Activated CD4-positive, alpha-beta T cell treated with anti-CD3 and anti-CD28 coated beads for 36 hours (primary cell): ENCODE results near the gene MAST4. TPM values are rescaled to one million over a fixed set of nuclear protein-coding genes. Genes with fewer than 3 reads are reported as not detected.
A peak's percentile ranks its signal among the peaks of the same experiment; 100 is the strongest.

Source experiments
- ATAC-seq: fragments of 200-7000 bp; cut with Tn5 transposase; one replicate; pipeline ENCODE4 v1.10.0; 2021; ENCODE audit warnings: mild to moderate bottlenecking, moderate library complexity
- CTCF ChIA-PET: fragments of 350-600 bp; sonication (Branson Sonifier 250); formaldehyde crosslinking; loops from one replicate; lab custom pipeline; 2021; ENCODE audit warnings: antibody characterized with exemption; lab: Charles Lee
- POLR2A ChIA-PET: fragments of 350-600 bp; sonication (Branson Sonifier 250); formaldehyde crosslinking; loops from one replicate; lab custom pipeline; 2021; ENCODE audit warnings: antibody characterized with exemption, inconsistent platforms; lab: Charles Lee
- DNase-seq: peaks from one replicate; pipeline ENCODE4 v3.0.0-alpha.2; 2020
- H3K27ac Mint-ChIP-seq: one replicate; pipeline ENCODE4 v1.8.0; 2021; ENCODE audit warnings: mixed read lengths
- H3K27me3 Mint-ChIP-seq: one replicate; pipeline ENCODE4 v1.8.0; 2021; ENCODE audit warnings: mixed read lengths
- H3K36me3 Mint-ChIP-seq: one replicate; pipeline ENCODE4 v1.8.0; 2021; ENCODE audit warnings: low read depth, mixed read lengths
- H3K4me1 Mint-ChIP-seq: one replicate; pipeline ENCODE4 v1.8.0; 2021; ENCODE audit warnings: mixed read lengths
- H3K4me3 Mint-ChIP-seq: one replicate; pipeline ENCODE4 v1.8.0; 2021; ENCODE audit warnings: mild to moderate bottlenecking, moderate library complexity, mixed read lengths
- H3K9me3 Mint-ChIP-seq: one replicate; pipeline ENCODE4 v1.8.0; 2021; ENCODE audit warnings: low read depth, mixed read lengths
- intact Hi-C, 2 experiments: fragments of 100-400 bp; cut with DNase I in 1 of 2; cut with micrococcal nuclease in 1 of 2; formaldehyde crosslinking; loops; one replicate each; pipeline versions ENCODE4 v1.14.2 to v1.15.1; 2022 to 2024; cut with DNase I, micrococcal nuclease
- total RNA-seq, 2 experiments: library from RNA; stranded (reverse); gene quantifications; one replicate each; pipeline ENCODE4 v1.2.3, GENCODE V29; 2021

The MAST4 gene
- total RNA-seq, 2 experiments from 2014 or later: 19.2 to 26.7 TPM

GRCh38 chr5:66894480-66895240 is 298.5 kb downstream of the MAST4 start:
- Mint-ChIP-seq H3K36me3 (no peaks in the 10 kb centered on the region), H3K9me3 (no peaks in the 10 kb centered on the region), H3K27me3 (peaks cover 30% of the 10 kb centered on the region), H3K4me3 (no peak overlapping the region), H3K27ac (no peak overlapping the region), H3K4me1 (peaks cover 17% of the 10 kb centered on the region)
- intact Hi-C loops: no loop called here
- POLR2A ChIA-PET: no interaction called here
- ATAC-seq: no peak
- CTCF ChIA-PET: no interaction called here
- DNase-seq: no peak

DNA sequence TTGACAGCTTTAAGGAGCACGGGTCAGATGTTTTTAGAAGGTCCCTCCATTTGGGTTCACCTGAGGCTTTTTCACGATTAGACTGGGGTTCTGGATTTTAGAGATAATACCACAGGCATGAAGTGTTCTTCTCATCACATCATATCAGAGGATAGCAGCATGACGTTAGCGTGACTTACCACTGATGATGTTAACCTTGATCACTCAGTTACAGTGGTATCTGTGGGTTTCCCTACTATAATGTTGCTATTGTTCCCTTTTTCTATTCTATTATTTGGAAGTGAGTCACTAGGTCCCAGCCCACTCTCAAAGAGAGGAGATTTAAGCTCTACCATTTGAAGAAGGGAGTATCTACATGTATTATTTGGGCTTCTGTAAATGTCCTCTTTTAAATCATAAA is 300.0 kb downstream of the MAST4 start:
- H3K9me3 Mint-ChIP-seq: no peaks in the 10 kb centered on the region
- intact Hi-C loops: no loop called here
- peaks cover 25% of the 10 kb centered on the region for H3K27me3 Mint-ChIP-seq
- no peak overlapping the region for H3K27ac Mint-ChIP-seq
- ChIA-PET POLR2A (interaction anchor here (0.6 kb wide), 1 partner anchor 56 kb away, joined by 5 read pairs; no protein-coding TSS in a partner anchor), CTCF (interaction anchor here (0.6 to 1.3 kb wide), 3 partner anchors 26 to 54 kb away, joined by 3 read pairs; no protein-coding TSS in a partner anchor)
- ATAC-seq (peak; percentile 83), DNase-seq (peak; percentile 11)
- H3K36me3 Mint-ChIP-seq: no peaks in the 10 kb centered on the region
- peaks cover 17% of the 10 kb centered on the region for H3K4me1 Mint-ChIP-seq
- no peak overlapping the region for H3K4me3 Mint-ChIP-seq

GRCh38 chr5:66897356-66897755 is 301.2 kb downstream of the MAST4 start:
- Mint-ChIP-seq H3K27me3 (peaks cover 22% of the 10 kb centered on the region), H3K27ac (no peak overlapping the region), H3K36me3 (no peaks in the 10 kb centered on the region), H3K4me1 (peaks cover 15% of the 10 kb centered on the region), H3K4me3 (no peak overlapping the region), H3K9me3 (no peaks in the 10 kb centered on the region)
- CTCF ChIA-PET: interaction anchor here (1.1 kb wide), 1 partner anchor 82 kb away, joined by 4 read pairs; no protein-coding TSS in a partner anchor
- POLR2A ChIA-PET: no interaction called here
- intact Hi-C loops: no loop called here
- ATAC-seq: no peak
- DNase-seq: no peak

GRCh38 chr5:66898241-66898995 is 302.2 kb downstream of the MAST4 start:
- Mint-ChIP-seq H3K36me3 (no peaks in the 10 kb centered on the region), H3K27me3 (peaks cover 22% of the 10 kb centered on the region), H3K4me1 (peaks cover 11% of the 10 kb centered on the region), H3K4me3 (no peak overlapping the region), H3K27ac (no peak overlapping the region), H3K9me3 (no peaks in the 10 kb centered on the region)
- CTCF ChIA-PET: no interaction called here
- no peak for ATAC-seq
- intact Hi-C loops: no loop called here
- POLR2A ChIA-PET: no interaction called here
- no peak for DNase-seq

DNA sequence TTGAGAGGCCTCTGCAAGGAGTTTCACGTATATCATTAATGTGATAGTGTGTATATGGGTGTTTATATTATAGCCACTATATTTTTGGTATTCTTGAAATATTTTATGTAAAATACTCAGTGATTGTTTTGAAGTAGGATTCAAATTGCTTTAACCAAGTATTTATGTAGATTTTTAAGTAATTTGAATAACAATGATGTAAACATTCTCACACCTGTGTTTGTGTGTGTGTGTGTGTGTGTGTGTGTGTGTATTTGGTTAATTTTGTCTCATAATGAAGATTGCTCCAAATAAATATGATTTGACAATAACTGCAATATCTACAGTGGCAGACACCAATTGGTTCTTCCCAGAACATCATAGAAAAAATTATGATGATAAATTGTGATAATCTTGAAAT is 307.0 kb downstream of the MAST4 start:
- H3K27me3 Mint-ChIP-seq: peaks cover 6% of the 10 kb centered on the region
- no peak overlapping the region for H3K27ac Mint-ChIP-seq
- POLR2A ChIA-PET: no interaction called here
- CTCF ChIA-PET: interaction anchor here (0.6 to 1.8 kb wide), 2 partner anchors 25 to 531 kb away, joined by 3 to 4 read pairs; no protein-coding TSS in a partner anchor
- intact Hi-C loops: no loop called here
- ATAC-seq (no peak), DNase-seq (no peak)
- no peaks in the 10 kb centered on the region for H3K4me1 Mint-ChIP-seq
- no peak overlapping the region for H3K4me3 Mint-ChIP-seq
- no peaks in the 10 kb centered on the region for H3K36me3 Mint-ChIP-seq
- no peaks in the 10 kb centered on the region for H3K9me3 Mint-ChIP-seq

DNA sequence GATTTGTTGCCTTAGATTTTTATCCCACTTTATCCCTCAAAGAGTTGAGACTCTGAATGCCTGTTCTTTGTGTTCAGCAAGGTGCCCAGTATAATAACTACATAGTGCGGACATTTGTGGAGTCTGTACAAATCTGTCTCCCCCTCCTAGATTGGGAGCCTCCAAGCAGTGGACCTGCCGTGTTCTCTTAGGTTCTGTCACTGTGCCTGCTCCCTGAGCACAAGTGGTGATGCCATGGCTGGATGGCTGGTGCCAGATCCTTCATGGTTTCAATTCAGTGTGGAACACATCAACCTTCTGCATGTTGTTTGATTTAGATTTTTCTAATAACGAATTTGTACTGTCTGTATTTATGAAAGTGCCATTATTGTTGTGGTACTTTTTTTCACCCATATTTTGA is 307.5 kb downstream of the MAST4 start:
- POLR2A ChIA-PET: no interaction called here
- CTCF ChIA-PET: interaction anchor here (0.8 to 1.8 kb wide), 2 partner anchors 26 to 398 kb away, joined by 3 to 4 read pairs; no protein-coding TSS in a partner anchor
- no peak overlapping the region for H3K27ac Mint-ChIP-seq
- DNase-seq: no peak
- peaks cover 6% of the 10 kb centered on the region for H3K27me3 Mint-ChIP-seq
- H3K4me3 Mint-ChIP-seq: no peak overlapping the region
- H3K4me1 Mint-ChIP-seq: no peaks in the 10 kb centered on the region
- H3K36me3 Mint-ChIP-seq: no peaks in the 10 kb centered on the region
- intact Hi-C loops: no loop called here
- no peaks in the 10 kb centered on the region for H3K9me3 Mint-ChIP-seq
- no peak for ATAC-seq

DNA sequence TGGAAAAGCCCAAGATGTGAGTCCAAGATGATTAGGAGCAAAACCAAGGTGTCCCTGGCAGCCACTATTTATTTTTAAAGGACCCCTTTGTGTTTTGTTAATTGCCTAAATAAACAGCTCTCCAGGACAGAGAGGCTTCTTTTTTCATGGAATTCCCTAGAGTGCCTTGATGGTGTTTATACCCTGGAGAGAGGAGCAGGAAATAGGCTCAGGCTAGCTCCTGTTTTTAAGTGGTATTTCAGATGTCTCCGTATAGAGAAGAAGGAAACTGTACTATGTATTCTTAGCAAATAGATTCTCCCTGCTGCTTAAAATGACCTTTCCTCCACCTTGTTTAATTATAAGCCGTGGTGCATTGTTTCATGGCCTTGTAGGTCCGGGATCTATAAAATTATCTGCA is 308.0 kb downstream of the MAST4 start:
- peaks cover 3% of the 10 kb centered on the region for H3K4me1 Mint-ChIP-seq
- intact Hi-C loops: no loop called here
- ATAC-seq (no peak), DNase-seq (no peak)
- POLR2A ChIA-PET: no interaction called here
- H3K27me3 Mint-ChIP-seq: peaks cover 6% of the 10 kb centered on the region
- CTCF ChIA-PET: interaction anchor here (0.8 kb wide), 1 partner anchor 399 kb away, joined by 3 read pairs; no protein-coding TSS in a partner anchor
- H3K9me3 Mint-ChIP-seq: no peaks in the 10 kb centered on the region
- H3K36me3 Mint-ChIP-seq: no peaks in the 10 kb centered on the region
- H3K27ac Mint-ChIP-seq: no peak overlapping the region
- no peak overlapping the region for H3K4me3 Mint-ChIP-seq

DNA sequence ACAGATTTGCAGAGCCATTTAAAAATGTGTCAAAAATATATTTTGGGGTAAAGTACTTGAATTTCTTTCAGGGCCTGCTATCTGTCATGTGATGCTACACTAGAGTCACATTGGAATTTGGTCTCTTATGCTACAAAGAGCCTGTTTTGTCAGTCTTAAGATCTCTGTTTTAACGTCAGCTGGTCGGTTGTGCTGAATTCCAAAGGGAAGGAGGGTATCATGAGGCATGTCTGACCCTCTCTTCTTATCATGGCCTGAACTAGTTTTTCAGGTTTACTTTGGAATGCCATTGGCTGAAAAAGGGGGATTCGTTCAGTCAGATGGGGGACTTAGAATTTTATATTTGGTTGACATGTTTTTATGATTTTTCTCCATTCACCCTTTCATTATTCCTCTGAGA is 309.8 kb downstream of the MAST4 start:
- peaks cover 4% of the 10 kb centered on the region for H3K4me1 Mint-ChIP-seq
- H3K27me3 Mint-ChIP-seq: peaks cover 4% of the 10 kb centered on the region
- no peaks in the 10 kb centered on the region for H3K36me3 Mint-ChIP-seq
- DNase-seq (no peak), ATAC-seq (no peak)
- ChIA-PET POLR2A (no interaction called here), CTCF (no interaction called here)
- intact Hi-C loops: no loop called here
- no peak overlapping the region for H3K4me3 Mint-ChIP-seq
- no peak overlapping the region for H3K27ac Mint-ChIP-seq
- H3K9me3 Mint-ChIP-seq: peaks cover 2% of the 10 kb centered on the region

- no peak for DNase-seq
- H3K36me3 Mint-ChIP-seq: no peaks in the 10 kb centered on the region
- ATAC-seq: no peak
- no peak overlapping the region for H3K4me3 Mint-ChIP-seq
- intact Hi-C loops: no loop called here
- peaks cover 2% of the 10 kb centered on the region for H3K27me3 Mint-ChIP-seq
- H3K4me1 Mint-ChIP-seq: peaks cover 4% of the 10 kb centered on the region
- no peak overlapping the region for H3K27ac Mint-ChIP-seq
- CTCF ChIA-PET: no interaction called here
- POLR2A ChIA-PET: no interaction called here
- peaks cover 2% of the 10 kb centered on the region for H3K9me3 Mint-ChIP-seq
Observed at GRCh38 chr5:66908230-66908629, 312.0 kb downstream of the MAST4 start.

GRCh38 chr5:66909364-66909763 is 313.2 kb downstream of the MAST4 start:
- DNase-seq (no peak), ATAC-seq (no peak)
- Mint-ChIP-seq H3K9me3 (peaks cover 2% of the 10 kb centered on the region), H3K36me3 (no peaks in the 10 kb centered on the region), H3K4me3 (no peak overlapping the region), H3K4me1 (peaks cover 4% of the 10 kb centered on the region), H3K27me3 (peaks cover 7% of the 10 kb centered on the region), H3K27ac (no peak overlapping the region)
- CTCF ChIA-PET: interaction anchor here (0.7 to 0.9 kb wide), 2 partner anchors 45 to 1185 kb away, joined by 3 to 4 read pairs; no protein-coding TSS in a partner anchor
- intact Hi-C loops: no loop called here
- POLR2A ChIA-PET: no interaction called here

DNA sequence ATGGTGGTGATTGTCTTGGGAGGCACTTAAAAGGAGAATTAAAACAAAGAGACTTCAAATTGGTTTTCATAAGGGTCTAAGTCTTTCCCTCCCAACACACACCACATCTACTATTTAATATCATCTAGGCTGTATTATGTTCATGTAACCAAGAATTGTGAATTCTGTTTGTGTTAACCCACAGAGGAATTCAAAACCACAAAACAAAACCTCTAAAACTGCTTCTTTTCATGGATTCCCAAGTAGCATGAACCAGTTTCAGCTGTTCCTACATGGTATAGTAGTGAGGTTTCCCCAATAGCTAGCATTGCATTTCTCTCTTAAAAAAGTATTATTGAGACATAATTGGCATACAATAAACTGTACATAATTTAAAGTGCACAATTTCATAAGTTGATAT is 316.6 kb downstream of the MAST4 start:
- no peak overlapping the region for H3K27ac Mint-ChIP-seq
- intact Hi-C loops: no loop called here
- ATAC-seq (no peak), DNase-seq (no peak)
- peaks cover 2% of the 10 kb centered on the region for H3K9me3 Mint-ChIP-seq
- no peaks in the 10 kb centered on the region for H3K36me3 Mint-ChIP-seq
- H3K4me1 Mint-ChIP-seq: peaks cover 4% of the 10 kb centered on the region
- ChIA-PET CTCF (interaction anchor here (0.9 to 1.1 kb wide), 2 partner anchors 16 to 89 kb away, joined by 3 to 4 read pairs; no protein-coding TSS in a partner anchor), POLR2A (no interaction called here)
- H3K4me3 Mint-ChIP-seq: no peak overlapping the region
- peaks cover 10% of the 10 kb centered on the region for H3K27me3 Mint-ChIP-seq
